SHP77 (cell line): ENCODE measurements around the gene POU6F2.
A peak's percentile ranks its signal among the peaks of the same experiment; 100 is the strongest.
"Not testable (repeated sequence)": the region's sequence is repeated elsewhere in the genome, so short reads cannot be mapped to it uniquely, and the experiment has no call there.

Experiments used
- DNase-seq, 2 experiments: peaks; one replicate each; lab custom pipeline; 2025; lab: John Stamatoyannopoulos, UW

POU6F2 gene

DNA sequence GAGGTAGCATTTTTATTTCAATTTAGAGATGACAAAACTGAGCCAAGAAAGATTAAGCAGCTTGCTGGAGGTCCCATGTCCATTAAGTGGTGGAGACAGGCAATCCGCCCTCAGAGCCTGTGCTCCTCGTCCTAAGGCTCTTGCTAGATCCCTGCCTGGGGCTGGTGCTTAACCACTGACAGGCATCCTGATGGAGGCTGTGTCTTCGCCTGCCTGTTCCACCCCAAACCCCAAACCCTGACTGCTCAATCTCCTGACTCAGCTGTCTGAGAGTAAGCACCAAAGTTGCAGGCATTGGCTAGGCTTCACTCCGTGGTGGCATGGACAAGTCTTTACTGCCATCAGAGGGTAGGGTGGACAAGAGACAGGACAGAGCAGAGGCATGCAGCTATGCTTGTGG is 209.4 kb downstream of the POU6F2 start:
- no peak for DNase-seq

DNA sequence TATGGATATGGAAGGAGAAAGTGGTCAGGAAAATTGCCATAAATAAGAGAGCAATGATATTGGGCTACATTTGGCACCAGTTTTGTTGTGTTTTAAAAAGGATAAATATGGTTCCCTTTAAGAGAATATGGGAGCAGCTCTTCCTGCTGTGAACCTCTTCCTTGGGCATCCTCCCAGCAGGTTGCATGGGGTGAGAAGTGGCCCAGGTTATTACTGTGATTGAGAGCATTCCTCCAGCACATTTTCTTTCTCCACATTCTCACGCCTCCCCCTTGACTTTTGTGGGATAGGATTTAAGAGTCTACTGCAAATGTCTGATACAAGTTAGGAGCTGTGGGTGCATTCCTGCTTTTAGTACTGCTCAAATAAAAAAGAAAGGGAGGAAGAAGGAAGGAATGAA is 214.8 kb downstream of the POU6F2 start:
- no peak for DNase-seq

DNA sequence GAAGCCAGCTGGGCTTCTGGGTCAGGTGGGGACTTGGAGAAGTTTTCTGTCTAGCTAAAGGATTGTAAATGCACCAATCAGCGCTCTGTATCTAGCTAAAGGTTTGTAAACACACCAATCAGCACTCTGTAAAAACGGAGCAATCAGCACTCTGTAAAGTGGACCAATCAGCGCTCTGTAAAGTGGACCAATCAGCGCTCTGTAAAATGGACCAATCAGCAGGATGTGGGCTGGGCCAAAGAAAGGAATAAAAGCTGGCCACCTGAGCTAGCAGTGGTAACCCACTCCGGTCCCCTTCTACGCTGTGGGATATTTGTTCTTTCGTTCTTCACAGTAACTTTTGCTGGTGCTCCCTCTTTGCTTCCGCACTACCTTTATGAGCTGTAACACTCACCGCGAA is 216.7 kb downstream of the POU6F2 start:
- DNase-seq, result not testable (repeated sequence)

DNA sequence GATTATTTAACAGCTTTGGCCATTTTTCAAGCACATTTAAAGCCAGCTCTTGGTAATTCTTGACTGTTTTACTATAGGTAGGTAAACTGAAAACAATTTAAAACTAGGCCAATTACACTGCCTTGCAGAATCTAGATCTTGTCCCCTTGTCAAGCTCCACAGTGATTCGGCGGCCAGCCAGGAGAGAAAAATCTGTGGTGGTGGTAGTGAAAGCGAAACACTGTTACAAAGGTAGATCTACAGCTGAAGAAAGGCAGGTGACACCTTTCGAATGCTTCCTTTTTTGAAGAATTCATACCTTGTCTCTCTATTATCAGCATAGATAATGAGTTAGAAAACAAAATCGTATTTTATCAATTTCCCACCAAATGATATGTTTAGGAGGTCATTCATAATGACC is 218.3 kb downstream of the POU6F2 start:
- no peak for DNase-seq

DNA sequence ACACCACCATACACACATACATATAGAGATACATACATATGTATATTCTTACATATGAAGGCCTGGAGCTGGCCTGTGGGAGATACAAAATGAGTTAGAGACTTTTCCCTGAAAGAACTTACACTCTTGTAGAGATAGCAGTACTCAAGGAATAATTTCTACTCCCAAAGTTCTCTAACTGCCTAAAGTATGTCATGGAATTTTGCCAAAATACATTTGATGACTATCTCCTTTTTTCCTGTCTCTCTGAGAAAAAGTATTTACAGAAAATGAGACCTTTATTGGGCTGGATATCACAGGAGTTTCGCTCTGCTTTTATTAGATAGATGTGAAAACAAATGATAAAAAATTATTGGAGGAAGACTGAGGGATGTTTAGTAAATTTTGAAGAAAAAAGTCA is 220.1 kb downstream of the POU6F2 start:
- no peak for DNase-seq

DNA sequence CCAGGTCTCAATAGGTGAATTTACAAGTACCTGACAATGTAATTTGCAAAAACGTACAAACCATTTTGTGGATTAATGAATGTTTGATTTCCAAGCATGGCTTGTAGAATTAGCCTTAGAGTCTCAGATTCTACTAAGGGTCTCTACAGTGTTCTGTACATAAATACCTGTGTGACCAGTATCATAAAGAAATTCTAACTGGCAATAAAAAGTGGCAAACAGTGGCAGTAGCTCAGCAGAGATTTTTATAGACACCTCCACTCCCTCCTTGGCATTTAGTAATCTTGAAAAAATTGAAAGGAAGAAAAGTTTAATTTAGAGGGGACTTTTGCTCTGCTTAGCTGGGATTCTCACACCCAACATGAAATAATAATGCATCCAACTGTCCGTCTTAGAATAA is 220.8 kb downstream of the POU6F2 start:
- DNase-seq, result no peak

DNA sequence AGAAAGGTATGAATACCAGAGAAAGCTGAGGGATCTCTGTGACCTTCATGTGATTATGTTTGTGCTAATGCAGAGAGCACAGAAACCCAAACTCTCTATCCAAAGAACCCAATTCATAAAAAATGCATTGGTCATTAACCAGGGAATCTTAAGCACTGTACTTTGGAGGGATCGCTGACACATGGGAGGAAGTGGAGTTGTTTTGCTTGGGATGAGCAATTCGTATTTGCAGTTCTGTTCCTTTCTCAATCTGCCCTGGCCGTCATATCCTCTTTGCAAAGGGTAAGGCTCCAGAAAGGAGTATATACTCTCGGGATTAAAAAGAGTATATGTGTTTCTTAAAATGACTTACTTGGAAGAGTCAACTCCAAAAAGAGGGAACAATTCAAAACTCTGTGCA is 221.3 kb downstream of the POU6F2 start:
- DNase-seq, result no peak

DNA sequence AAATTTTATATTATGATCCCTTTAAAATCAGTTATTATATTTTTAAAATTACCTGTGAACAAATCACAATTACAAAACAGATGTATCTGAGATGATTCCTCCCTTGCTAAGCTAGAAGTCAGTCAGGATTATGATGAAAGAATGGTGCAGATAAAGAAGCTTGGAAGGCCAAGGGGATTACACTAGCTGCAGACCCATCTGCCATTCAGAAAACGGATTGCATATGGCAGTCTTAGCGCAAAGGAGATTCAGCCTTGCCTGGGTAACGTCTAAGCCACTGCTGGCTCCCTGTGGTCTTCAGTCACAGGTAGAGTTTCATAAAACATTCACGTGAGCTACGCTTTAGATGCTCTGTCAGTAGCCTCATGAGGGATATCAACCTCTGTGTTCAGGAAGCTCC is 222.2 kb downstream of the POU6F2 start:
- no peak for DNase-seq

DNA sequence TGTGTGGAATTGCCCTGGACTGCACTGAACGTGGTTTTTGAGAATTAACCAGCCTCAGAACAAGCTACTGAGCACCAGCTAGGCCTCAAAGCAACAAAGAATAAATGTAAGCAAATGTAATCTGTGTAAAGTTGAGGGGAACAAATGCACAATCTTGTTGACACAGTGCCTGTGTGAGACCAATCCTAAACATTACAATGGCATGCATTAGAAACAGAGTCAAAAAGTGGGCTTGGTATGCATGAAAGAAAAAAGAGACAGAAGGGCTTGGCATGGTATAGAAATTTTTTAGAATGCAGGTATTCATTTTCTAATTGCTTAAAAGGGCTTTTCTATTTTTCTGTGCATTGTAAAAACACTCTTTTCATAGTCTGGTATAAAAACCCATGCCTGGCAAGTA is 224.3 kb downstream of the POU6F2 start:
- no peak for DNase-seq

DNA sequence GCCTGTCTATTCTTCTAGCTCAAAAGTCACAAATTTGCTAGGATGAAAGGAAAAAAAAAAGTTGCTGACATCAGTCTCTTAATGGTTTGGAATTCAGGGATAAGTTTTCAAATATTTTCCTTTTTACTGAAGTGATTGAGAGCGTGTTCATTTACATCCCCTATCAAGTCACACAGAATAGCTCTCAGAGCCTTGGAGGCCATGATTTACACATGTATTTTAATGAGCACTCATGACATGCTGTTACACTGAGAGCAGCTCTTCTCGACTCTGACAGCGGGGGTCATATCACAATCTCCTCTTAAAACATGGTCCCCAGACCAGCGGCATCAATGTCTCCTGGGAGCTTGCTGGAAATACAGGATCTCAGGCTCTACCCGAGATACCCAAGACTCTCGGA is 232.7 kb downstream of the POU6F2 start:
- no peak for DNase-seq

DNA sequence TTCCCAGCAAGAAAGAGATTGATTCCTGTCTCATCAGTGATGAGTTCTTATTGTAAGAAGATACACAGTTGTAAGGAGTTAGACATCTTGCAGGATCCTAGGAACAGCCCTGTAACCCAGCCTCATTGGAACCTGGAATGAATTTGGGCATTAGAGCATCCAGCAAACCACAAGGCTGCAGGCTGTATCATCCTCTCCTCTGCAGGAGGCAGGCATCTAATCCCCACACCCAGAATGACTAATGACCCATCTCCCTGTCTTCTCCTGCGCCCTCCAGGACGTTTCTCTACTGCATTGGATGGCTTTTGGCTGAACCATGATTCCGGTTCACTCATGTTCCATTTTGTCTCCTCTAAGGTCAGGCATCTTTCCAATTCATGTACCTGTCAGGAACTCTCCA is 233.9 kb downstream of the POU6F2 start:
- DNase-seq, result no peak

DNA sequence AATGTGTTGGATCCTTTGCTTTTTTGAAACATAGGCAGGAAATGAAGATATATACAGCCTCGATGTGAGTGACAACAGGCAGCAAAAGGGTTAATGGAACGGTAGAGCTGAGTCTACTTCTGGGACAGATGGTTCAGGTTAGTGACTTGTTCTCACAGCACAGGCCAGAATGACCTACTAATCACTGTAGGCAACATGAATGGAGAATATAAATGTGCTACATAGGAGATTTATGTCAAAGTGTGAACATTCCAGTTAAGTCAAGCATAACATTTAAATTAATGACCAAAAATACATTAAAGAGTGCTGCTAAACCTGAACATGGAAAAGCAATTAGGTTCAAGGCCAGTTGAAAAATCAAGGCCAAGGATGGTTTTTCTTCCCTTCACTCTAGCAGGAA is 235.2 kb downstream of the POU6F2 start:
- no peak for DNase-seq

DNA sequence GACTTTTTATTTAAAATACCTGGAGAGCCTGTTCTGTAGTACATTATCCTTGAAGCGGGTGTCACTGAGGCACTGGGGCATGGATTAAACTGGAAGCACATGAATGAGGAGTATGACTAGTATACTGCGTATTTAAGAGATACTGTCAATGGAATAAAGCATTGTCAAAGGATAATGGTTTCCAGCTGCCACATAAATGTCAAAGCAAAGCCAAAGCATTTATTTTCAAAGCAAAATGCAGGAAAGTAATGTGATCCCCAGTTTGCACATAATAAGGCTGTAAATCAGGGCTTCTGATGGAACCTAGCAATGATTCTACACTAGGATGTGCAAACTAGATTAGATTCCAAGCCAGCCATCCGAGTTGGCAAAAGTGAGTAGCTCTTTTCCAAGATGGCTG is 240.1 kb downstream of the POU6F2 start:
- DNase-seq, result no peak

DNA sequence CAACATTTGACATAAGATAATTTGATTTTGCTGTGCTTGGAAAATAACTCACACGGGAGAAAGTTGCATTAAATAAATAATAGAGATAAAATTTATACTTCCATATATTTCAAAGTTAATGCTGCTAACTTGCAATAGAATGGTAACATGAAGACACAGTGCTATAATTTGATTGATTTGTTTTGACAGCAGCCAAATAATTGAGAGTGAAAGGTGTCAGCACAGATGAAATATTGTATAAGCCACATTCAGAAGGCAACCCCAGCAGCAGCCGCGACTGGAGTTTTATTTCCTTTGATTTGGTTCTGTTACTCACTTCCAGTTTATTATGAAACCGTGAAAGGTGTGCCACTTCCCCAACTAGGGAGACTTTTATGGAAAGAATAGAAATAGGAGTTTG is 242.2 kb downstream of the POU6F2 start:
- DNase-seq, result no peak

DNA sequence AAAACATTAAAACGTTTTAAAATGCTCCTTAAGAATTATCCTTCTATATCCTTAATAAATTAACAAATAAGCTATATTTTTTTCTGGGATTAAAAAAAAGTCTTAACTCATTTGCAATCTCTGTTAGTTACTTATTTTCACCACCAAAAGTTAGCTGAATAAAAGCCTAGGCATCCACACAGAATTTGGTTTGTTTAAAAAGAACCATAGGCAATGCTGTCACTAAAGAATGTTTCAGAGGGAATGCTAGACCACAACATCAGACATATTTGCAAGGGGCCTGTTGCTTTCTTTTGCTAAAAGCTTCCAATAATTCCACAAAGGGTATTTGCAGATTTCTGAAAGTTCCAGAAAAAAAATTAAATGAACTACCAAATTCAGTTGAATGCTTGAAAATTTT is 244.2 kb downstream of the POU6F2 start:
- DNase-seq, result no peak

DNA sequence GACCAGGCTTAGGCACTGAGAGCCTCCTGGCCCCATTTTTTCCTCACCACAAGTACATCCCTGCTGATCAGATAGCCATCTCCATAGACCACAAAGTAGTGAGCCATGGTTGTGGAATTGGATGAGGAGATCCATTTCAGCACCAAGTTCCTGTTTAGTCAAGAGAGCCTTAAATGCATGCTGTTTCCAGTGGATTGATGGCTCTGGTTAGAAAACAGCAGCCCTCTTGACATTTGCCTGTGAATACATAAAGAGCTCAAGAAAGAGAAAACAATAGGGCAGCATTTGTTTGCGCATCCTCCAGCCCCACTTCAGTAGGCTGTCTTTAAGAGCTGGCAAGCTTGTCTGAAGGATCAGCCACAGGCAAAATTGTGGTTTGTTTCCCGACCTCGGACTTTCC is 251.2 kb downstream of the POU6F2 start:
- DNase-seq, result peak; percentile 29 to 48

DNA sequence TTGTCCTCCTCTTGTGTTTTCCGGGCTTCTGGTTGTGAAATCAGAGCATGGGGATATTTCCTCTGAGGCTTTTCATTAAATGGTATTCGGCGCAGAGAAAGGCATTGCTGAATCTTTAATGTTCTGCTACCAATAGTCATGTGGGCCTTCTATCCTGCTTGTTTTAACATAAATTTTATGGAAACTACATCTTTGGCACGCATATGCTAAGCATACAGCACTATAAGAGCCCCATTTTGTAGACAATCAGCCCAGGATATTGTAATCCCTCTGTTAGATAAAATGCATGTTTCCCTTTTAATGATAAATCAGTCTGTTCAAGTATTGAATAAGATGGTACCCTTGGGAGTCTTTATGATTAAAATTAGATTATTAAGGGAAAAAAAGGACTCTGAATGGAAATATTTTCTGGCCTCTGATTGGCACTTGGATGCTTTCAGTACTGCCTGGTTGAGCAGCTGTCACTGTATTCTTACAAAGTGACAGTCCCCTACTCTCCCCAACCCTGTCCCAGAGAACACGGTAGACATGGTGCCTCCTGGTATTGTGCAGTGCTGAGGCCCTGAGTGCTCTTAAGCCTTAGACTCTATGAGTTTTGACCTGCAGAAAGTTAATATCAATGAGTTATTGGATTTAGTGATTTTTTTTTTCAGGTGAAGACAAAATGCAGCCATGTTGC is 256.3 kb downstream of the POU6F2 start:
- no peak for DNase-seq

DNA sequence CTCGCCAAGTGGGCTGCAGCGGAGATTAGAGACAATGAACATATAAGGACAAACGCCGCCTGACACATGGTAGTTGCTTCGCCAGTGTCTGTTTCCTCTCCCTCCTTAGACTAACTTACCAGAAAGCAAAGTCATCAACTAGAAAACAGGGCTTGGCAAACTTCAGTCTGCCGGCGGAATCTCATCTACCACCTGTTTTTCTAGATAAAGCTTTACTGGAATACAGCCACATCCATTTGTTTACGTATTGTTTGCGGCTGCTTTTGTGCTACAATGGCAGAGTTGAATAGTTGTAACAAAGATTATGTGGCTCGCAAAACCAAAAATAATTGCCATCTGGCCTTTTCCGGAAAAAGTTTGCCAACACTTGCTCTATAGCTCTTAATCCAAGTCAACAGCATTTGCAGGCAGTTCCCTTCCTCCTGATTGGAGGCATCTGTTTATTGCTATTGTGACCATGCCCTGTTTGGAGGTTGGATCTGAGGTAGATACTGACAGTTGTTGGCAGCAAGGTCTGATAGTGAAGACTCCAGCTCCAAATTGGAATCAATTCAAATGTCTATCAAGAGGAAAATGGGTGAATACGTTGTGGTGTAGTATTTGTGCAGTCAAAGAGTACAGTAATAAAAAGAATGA is 260.6 kb downstream of the POU6F2 start:
- no peak for DNase-seq

DNA sequence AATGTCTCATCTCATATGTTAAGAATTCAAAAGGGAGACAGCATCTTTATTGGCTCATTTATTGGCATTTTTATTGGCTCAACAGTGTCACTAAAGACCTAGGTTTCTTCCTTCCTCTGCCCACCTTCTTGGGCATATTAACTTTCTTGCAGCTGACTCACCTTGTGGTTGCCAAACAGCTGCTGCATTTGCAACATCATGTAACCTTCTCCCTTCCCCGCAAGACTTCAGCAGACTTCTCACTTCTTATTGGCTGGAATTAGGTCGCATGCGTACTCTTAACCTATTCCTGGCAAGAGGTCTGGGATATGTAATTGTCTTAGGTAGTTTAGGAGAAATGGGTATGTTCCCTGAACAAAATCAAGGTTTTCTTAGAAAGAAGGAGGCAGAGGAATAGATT is 263.2 kb downstream of the POU6F2 start:
- no peak for DNase-seq

DNA sequence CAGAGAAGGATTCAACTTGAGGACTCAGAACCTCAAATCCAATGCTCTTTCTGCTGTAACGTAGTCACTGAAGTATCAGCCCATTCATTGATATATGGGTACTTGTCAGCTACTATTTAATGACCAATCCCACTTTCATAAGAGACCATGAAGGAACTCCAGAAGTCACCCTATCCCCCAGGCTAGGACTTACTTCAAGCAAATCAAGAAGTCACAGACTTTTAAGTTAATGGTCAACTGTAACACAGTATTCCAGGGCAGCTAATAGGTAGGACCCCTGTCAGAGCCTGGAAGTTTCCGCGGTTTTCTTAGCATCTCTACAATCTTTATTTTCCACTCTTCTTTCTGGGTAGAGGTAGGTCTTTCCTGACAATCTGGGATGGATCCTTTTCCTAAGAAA is 269.9 kb downstream of the POU6F2 start:
- DNase-seq, result no peak

DNA sequence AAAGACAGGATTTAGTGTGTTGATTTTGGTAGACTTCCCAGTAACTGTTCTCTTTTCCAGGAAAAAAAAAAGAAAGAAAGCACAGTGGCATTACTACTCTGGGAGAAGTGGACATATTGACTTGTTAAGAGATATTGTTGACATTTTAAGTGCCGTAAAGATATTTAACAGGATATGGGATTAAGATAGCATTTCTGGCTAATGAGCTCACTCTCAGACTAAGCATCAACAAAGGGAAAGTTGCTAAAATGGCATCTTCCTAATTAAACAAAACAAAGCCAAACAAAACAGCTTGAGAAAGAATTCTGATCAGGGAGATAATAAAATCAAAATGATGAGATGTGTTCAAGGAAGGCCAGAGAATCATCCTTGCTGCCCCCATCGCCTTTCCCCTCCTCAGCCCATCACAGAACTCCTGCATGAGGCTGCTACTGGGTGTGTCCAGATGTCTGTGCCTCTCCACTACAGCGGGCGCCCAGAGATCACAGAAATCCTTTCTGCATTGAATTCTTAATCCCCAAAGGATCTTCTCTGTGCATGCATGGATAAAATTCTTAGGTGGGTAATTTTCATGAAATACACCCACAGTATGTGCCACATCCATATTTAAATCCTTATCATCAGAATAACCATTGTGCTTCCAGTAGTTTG is 270.5 kb downstream of the POU6F2 start:
- DNase-seq, result no peak

DNA sequence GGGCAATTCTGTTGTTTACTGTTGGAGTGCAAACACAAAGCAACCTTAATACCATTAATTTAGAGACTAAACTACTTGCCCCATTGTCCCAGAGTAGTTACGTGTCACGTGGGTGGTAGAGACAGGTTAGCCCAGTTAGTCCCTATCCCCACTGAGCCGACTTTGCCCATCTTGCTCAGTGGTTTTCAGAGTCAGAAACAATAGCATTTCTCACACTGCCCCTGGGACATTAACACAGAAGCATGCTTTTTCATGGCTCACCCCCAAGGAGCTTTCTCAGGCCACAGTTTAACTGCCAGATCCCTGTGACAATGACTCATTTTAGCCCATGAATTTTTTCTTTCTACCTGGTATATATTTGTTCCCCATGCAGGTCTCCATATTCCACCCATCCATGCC is 271.0 kb downstream of the POU6F2 start:
- DNase-seq, result no peak

DNA sequence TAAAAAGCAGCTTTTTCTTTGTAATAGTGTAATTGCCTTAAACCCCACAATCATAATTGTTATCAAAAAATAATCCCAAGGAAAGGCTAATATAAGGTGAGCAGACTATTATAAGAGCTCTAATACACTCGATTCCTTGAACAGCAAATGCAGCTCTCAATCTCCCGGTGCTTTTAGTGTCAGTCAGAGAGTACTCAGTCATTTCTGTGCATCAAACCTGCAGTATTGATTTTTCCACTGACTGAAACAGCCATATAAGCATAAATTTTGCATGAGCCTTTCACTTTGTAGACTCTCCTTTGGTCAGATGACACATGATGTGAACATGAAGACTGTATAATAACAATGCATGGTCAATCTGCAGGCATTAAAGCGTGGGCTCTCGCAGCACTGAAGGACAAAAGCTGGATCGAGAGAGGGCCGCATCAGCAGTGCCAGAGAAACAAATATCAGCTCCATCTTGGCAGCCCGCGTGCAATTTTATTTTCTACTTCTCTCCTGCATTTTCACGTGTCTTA is 272.0 kb downstream of the POU6F2 start:
- DNase-seq, result no peak
